Measurements from ENCODE around the gene EML6.

Gene EML6

DNA sequence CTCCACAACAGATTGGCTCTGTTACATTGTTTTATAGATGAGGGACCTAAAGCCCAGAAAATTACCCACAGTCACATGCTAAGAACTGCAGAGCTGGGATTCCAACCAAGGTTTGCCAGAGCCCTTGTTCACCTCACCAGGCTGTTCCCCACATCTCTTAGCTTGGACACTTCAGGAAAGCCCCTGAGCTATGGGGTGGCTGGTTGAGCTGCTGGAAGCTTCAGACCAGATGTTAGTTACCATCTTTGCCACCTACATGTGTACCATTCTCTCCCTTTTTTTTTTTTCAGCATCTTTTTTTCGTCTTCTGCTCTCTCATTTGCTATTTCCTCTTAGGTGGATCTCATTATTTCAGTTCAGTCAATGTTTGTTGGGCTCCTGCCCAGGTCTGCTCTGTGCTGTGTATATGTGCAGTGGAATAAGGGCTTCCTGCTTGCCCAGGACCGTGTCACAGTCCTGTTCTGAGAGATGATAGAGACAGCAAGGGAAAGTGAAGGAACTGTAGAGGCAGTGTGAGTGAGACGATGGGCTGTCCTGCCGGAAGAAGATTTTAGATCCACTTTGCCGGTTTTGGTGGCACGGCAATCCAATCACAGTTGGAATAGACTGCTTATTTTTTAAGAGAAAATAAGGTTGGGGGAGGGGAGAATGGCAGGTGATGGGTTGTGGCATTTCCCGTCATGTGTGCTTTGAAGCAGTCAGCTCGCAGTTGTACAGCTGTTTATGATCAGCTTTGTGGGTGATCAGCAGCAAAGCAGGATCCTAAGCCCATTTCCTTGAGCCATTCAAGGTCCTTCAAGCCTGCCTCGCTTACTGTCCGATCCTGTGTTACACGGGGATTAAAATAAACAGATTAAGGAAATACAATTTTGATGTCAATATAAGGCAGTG lies 174.2 kb downstream of the EML6 start:
- peak; percentile 35 for DNase-seq
- H3K9me3 Mint-ChIP-seq = no peaks in the 10 kb centered on the region
- no peaks in the 10 kb centered on the region for H3K36me3 Mint-ChIP-seq (ENCODE audit: low read depth)
- H3K27ac Mint-ChIP-seq = peak overlapping the region; percentile 76
- H3K4me1 Mint-ChIP-seq (ENCODE audit: low read depth) = peaks cover 18% of the 10 kb centered on the region
- no peaks in the 10 kb centered on the region for H3K27me3 Mint-ChIP-seq
- peak overlapping the region; percentile 32 for H3K4me3 Mint-ChIP-seq

DNA sequence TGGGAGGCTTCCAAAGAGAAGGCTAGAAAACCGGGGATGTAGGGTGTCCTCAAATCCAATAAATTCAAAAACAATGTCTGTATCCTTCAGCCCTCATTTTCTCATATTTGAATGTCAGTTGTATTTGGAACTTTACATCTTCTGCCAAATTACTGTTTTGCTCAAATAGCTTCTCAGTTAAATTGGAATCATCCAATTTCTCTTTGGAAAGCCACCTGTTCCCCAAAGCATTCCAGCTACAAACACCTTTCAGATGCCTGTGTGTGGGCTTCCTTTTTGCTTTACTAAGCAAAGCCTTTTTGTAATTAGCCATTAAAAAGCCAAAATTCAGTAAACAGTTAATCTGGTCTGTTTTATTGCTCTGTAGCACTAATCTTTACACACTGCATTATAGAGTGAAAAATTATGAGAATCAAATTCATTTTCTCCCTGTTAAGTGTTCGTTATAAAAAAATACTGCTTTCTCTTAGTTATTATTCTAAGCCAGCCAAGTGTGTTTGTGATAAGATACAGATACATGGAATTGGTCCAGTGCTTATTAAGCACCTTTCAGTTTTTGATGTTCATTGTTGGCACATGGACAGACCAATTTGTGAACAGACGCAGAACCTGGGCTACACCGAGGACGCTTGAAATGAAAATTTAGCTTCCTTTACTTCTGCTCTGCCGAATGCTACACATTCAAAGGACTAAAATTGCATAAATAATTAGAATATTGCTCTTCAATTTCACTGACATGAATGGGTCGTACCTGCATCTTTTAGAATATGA lies 175.2 kb downstream of the EML6 start:
- Mint-ChIP-seq H3K4me3 (peak overlapping the region; percentile 32), H3K4me1 (ENCODE audit: low read depth) (peaks cover 25% of the 10 kb centered on the region), H3K27ac (peak overlapping the region; percentile 26)

DNA sequence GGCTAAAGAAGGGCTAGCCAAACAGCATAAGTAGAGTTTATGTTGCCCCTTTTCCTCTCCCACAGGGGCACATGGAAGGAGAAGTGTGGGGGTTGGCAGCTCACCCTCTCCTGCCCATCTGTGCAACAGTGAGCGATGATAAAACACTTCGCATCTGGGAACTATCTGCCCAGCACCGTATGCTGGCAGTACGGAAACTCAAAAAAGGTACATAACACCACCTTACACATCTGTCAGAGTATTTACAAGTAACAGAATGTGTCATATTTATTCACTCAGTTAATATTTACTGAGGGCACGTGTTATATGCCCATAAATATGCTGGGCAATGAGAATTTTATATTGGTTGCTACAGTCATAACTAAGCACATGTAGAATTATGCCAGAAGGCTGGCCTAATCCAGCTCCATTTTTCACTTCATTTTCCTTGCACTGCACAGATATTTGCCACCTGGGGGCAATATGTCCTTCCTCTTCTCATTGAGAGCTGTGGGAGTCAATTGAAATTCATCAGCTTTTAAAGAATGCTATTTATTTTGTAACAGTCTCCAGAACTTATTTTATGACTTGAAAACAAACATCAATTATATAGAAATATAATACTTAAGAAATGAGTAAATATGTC lies 176.2 kb downstream of the EML6 start:
- no peaks in the 10 kb centered on the region for H3K36me3 Mint-ChIP-seq (ENCODE audit: low read depth)

More for the DNA sequence above, 175.2 kb downstream of the EML6 start:
- DNase-seq = no peak
- H3K27me3 Mint-ChIP-seq = no peaks in the 10 kb centered on the region
- H3K36me3 Mint-ChIP-seq (ENCODE audit: low read depth) = no peaks in the 10 kb centered on the region
- H3K9me3 Mint-ChIP-seq = no peaks in the 10 kb centered on the region

DNA sequence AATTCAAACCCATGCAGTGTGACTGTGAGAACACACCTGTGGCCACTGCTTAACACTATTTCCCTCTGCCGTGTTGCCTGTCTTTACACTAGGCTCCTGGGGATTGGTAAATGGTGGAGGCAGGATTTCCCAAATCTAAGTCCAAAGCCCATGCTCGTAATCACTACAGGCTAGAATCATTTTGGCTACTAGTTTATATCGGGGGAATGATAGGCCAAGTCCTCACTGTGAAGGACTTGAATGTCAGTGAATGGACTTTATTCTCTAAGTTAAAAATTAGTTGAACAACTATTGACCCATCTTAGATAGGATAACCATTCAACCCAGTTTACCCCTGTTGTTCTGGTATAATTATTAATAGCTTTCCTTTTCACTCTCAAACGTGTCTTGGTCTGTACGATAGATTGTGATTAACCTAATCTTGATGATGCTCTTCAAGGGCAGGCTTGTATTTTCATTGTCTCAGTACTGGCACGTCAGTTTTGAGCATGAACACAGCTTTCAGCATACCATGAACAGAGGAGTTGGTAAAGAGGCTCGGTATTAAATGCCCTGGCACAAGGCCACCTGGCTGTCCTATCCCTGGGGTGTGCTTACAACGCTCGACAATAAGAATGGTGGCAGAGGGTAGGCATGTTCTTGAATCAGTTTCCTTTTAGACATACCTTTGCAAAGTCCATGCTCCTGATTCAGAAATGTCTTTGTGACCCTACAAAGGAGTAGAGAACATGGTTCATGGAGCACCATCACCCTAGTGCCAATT lies 177.9 kb downstream of the EML6 start:
- H3K27me3 Mint-ChIP-seq = no peaks in the 10 kb centered on the region

More for the DNA sequence above, 176.2 kb downstream of the EML6 start:
- peaks cover 3% of the 10 kb centered on the region for H3K9me3 Mint-ChIP-seq
- H3K27me3 Mint-ChIP-seq = no peaks in the 10 kb centered on the region
- no peak overlapping the region for H3K4me3 Mint-ChIP-seq
- DNase-seq = no peak
- no peak overlapping the region for H3K27ac Mint-ChIP-seq
- H3K4me1 Mint-ChIP-seq (ENCODE audit: low read depth) = peaks cover 35% of the 10 kb centered on the region

DNA sequence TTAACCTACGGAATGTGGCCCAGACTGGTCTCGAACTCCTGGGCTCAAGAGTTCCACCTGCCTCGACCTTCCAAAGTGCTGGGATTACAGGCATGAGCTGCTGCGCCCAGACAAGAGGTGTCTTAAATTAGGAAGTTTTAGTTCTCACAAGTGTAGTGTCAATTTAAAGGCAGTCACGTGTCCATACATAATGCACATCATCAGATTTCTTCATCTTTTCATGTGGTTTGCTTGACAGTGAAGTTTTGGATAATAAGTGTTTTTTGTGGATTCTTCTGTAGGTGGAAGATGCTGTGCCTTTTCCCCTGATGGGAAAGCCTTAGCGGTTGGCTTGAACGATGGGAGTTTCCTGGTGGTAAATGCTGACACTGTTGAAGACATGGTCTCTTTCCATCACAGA lies 179.3 kb downstream of the EML6 start:
- Mint-ChIP-seq H3K4me1 (ENCODE audit: low read depth) (peaks cover 30% of the 10 kb centered on the region), H3K27ac (no peak overlapping the region), H3K27me3 (no peaks in the 10 kb centered on the region), H3K36me3 (ENCODE audit: low read depth) (no peaks in the 10 kb centered on the region), H3K4me3 (no peak overlapping the region), H3K9me3 (peaks cover 3% of the 10 kb centered on the region)
- DNase-seq = no peak

More for the DNA sequence above, 177.9 kb downstream of the EML6 start:
- Mint-ChIP-seq H3K27ac (no peak overlapping the region), H3K36me3 (ENCODE audit: low read depth) (no peaks in the 10 kb centered on the region), H3K9me3 (peaks cover 3% of the 10 kb centered on the region), H3K4me3 (no peak overlapping the region), H3K4me1 (ENCODE audit: low read depth) (peaks cover 36% of the 10 kb centered on the region)
- no peak for DNase-seq

DNA sequence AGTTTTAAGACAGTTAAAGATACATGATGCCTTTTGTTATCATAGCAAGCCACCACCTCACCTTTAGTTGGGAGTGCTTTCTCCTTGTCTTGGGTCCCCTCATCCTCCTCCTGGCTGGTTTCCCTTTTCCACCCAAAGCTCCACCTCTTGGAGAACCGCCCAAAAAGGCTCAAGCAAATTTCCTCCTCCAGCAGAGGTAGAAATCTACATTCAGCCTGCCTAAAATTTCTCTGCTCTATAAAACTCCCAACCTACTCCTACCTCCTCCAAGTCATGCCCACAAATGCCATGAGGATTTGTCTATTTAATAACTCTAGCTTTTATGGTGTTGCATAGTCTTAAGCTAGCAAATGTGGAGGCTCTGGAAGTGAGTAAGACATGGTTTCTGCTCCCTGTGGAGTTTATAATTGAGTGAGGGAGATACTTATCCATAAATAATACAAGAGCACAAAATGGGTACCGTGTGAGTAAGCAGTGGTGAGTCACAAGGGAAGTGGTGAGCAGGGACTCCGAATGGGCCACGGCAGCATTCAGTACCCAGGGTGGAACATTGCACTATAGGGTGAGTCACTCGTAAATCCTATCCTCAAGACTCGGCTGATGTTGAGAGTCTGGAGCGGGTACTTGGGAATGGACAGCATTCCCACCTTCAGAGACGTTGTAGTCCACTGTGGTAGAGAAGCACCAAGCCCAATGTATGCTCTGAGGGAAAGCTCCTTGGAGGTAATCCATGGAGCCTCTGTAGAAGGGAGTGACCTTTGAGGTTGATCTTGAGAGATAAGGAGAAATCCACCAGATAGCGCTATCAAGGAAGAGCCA lies 180.5 kb downstream of the EML6 start:
- no peaks in the 10 kb centered on the region for H3K36me3 Mint-ChIP-seq (ENCODE audit: low read depth)
- peak overlapping the region; percentile 67 for H3K27ac Mint-ChIP-seq
- peaks cover 3% of the 10 kb centered on the region for H3K9me3 Mint-ChIP-seq
- peak; percentile 57 for DNase-seq
- H3K27me3 Mint-ChIP-seq = no peaks in the 10 kb centered on the region
- H3K4me1 Mint-ChIP-seq (ENCODE audit: low read depth) = peaks cover 19% of the 10 kb centered on the region
- no peak overlapping the region for H3K4me3 Mint-ChIP-seq

DNA sequence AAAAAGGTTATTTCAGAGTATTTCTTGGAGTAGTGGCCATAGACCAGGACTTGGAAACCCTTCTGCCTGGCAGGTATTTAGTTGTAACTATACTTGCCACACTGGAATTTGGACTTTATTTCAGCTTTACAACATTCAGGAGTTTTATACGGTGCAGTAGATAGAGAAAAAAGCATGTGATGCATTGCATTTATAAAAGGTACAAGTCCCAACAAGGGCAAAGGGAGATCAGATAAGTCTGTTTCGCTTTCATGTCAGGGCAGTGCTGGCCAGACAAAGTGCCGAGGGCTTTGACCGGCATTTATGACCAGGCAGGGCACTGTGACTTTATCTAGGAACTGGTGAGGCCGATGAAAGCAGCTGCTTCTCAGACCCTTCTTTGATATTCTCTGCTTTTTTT lies 181.4 kb downstream of the EML6 start:
- Mint-ChIP-seq H3K36me3 (ENCODE audit: low read depth) (no peaks in the 10 kb centered on the region), H3K4me3 (no peak overlapping the region), H3K27me3 (no peaks in the 10 kb centered on the region), H3K27ac (no peak overlapping the region), H3K4me1 (ENCODE audit: low read depth) (peaks cover 18% of the 10 kb centered on the region), H3K9me3 (peaks cover 3% of the 10 kb centered on the region)
- no peak for DNase-seq

DNA sequence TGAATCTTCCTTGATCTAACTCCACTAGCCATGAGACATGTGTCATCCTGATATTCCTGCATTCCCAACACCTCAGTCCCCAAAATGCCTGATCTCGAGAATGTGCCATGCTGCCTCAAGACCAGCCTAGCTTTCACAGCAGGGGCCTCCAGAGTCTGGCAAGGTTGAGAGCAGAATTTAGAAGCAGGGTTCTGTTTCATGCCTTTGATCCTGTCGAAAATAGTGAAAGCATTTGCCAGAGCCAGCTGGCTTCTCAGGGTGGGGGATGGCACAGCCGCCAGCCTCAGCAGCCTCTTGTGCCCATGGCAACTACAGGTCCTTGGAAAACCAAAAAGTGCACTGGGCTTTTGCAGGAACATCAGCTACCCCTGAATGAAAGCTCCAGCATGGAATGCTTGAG lies 183.3 kb downstream of the EML6 start:
- Mint-ChIP-seq H3K27me3 (no peaks in the 10 kb centered on the region), H3K9me3 (peaks cover 3% of the 10 kb centered on the region), H3K4me3 (no peak overlapping the region), H3K4me1 (ENCODE audit: low read depth) (peaks cover 18% of the 10 kb centered on the region), H3K36me3 (ENCODE audit: low read depth) (no peaks in the 10 kb centered on the region), H3K27ac (no peak overlapping the region)
- no peak for DNase-seq

DNA sequence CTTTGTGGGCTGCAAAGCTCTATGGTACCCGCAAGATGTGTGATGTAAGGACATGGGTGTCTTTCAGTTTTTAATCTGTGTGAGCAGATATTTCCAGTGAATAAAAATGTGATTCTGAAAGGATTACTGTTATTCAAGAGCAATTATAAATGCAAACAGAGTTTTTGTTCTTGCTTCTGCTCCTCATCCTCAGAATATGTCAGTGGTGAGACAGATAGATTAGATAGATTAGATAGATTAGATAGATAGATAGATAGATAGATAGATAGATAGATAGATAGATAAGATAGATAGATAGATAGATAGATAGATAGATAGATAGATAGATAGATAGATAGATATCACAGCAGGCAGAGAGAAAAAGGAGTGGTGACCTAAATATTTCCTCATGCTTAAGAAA lies 184.2 kb downstream of the EML6 start:
- no peak overlapping the region for H3K4me3 Mint-ChIP-seq
- no peak for DNase-seq
- H3K36me3 Mint-ChIP-seq (ENCODE audit: low read depth) = no peaks in the 10 kb centered on the region
- H3K4me1 Mint-ChIP-seq (ENCODE audit: low read depth) = peaks cover 18% of the 10 kb centered on the region
- H3K27me3 Mint-ChIP-seq = no peaks in the 10 kb centered on the region
- H3K9me3 Mint-ChIP-seq = peaks cover 3% of the 10 kb centered on the region
- no peak overlapping the region for H3K27ac Mint-ChIP-seq

DNA sequence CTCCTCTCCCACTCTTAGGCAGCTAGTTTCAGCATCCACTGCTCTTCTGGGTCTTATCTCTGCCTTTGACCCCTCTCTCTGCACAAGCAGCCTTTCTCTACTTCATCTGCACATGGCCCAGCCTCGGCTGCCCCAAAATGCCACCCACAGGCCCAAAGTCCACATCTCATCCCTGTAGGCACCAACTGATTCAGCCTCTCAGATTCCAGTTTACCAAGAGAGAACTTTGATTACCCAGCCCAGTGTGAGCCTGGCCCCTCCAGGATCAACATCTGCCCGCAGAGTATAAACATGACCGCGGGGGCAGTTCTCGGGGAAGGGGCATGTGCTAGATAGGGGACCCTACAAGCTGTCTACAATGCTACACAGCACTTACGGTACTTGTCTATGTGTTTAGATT lies 185.1 kb downstream of the EML6 start:
- Mint-ChIP-seq H3K9me3 (peaks cover 3% of the 10 kb centered on the region), H3K27me3 (no peaks in the 10 kb centered on the region), H3K4me3 (no peak overlapping the region), H3K36me3 (ENCODE audit: low read depth) (no peaks in the 10 kb centered on the region), H3K4me1 (ENCODE audit: low read depth) (peaks cover 12% of the 10 kb centered on the region), H3K27ac (no peak overlapping the region)
- DNase-seq = no peak

DNA sequence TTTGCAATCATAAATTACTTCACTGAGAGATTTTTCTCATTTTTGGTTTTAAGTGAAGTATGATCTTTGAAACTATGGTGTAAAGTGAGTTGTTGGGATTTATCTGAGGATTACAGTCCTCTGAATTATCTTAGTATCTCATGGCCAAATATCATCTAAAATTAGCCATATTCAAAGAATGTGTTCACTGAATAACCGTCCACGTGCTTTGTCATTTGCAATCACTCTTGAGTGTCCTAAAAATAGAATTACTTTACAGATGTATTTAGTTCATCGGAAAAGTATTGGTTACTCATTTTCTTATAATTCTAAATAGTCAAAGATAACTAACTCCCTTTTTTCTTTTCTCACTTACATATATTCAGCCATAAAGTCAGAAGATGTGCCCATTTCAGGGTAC lies 185.5 kb downstream of the EML6 start:
- no peak overlapping the region for H3K4me3 Mint-ChIP-seq
- no peak for DNase-seq
- peaks cover 8% of the 10 kb centered on the region for H3K4me1 Mint-ChIP-seq (ENCODE audit: low read depth)
- H3K27me3 Mint-ChIP-seq = no peaks in the 10 kb centered on the region
- no peak overlapping the region for H3K27ac Mint-ChIP-seq
- H3K36me3 Mint-ChIP-seq (ENCODE audit: low read depth) = no peaks in the 10 kb centered on the region
- H3K9me3 Mint-ChIP-seq = peaks cover 3% of the 10 kb centered on the region

DNA sequence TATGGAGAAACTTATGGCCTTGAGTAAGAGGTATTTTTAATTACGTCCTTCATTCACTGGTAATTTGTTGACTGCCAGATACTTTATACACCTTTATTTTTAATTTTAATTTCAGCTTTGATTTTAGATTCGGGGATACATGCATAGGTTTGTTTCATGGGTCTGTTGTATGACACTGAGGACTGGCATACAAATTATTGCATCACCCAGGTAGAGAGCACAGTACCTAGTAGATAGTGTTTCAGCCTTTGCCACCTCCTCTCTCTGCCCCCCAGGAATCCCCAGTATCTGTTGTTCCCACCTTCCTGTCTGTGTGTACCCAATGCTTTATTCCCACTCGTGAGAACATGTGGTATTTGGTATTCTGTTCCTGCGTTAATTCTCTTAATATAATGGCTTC lies 188.8 kb downstream of the EML6 start:
- DNase-seq = no peak
- no peak overlapping the region for H3K4me3 Mint-ChIP-seq
- no peaks in the 10 kb centered on the region for H3K27me3 Mint-ChIP-seq
- H3K27ac Mint-ChIP-seq = no peak overlapping the region
- no peaks in the 10 kb centered on the region for H3K36me3 Mint-ChIP-seq (ENCODE audit: low read depth)
- no peaks in the 10 kb centered on the region for H3K4me1 Mint-ChIP-seq (ENCODE audit: low read depth)
- H3K9me3 Mint-ChIP-seq = no peaks in the 10 kb centered on the region

DNA sequence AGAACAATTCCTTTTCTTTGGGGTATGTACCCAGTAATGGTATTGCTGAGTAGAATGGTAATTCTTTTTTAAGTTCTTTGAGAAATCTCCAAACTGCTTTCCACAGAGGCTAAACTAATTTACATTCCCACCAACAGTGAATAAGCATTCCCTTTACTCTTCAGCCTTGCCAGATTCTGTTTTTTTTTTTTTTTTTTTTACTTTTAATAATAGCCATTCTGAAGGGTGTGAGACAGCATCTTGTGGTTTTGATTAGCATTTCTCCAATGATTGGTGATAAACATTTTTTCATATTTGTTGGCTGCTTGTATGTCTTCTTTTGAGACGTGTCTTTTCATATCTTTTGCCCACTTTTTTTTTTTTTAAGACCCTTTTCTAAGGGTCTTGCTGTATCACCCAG lies 189.4 kb downstream of the EML6 start:
- Mint-ChIP-seq H3K36me3 (ENCODE audit: low read depth) (no peaks in the 10 kb centered on the region), H3K27me3 (no peaks in the 10 kb centered on the region), H3K4me3 (no peak overlapping the region), H3K27ac (no peak overlapping the region), H3K9me3 (no peaks in the 10 kb centered on the region), H3K4me1 (ENCODE audit: low read depth) (no peaks in the 10 kb centered on the region)
- DNase-seq = no peak
